ENCODE measurements around the gene RNF217.

Gene RNF217

DNA sequence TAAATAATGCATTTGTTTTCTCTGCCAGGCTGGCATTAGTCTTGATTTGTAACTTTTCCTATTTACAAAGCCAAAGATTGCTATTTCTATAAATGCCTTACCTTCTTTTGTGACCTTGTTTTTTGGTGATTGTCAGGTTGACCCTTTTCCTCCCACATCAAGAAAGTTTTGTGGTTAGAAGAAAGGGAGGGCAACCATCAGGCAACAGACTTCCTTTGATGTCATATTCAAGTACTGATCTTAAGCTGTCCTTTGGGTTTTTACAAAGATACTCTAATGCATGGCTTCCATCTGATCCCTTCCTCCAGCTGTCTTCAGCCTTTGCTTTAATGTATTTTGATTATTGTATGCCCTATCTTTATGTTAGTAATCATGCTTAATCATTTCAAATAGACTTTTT is 23.9 kb downstream of the RNF217 start:
- DNase-seq (ENCODE audit: low read depth) = no peak
- no peak overlapping the region for H3K4me3 ChIP-seq (ENCODE audit: low read depth, low read length)

DNA sequence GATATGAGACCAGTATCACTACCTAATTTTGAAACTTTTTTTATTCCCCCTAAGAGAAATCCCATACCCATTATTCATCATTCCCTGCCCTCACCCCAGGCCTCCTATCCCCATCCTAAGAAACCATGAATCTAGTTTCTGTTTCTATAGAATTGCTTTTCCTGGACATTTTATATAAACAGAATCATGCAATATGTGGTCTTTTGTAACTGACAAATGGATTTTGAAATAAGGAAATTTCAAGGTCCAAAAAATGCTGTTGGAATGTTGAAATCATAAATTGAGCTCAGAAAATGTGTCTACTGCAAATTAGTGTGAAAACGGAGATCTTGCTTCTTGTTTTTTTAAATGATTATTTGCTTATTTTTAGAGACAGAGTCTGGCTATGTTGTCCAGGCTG is 25.1 kb downstream of the RNF217 start:
- no peak overlapping the region for H3K4me3 ChIP-seq (ENCODE audit: low read depth, low read length)
- no peak for DNase-seq (ENCODE audit: low read depth)

DNA sequence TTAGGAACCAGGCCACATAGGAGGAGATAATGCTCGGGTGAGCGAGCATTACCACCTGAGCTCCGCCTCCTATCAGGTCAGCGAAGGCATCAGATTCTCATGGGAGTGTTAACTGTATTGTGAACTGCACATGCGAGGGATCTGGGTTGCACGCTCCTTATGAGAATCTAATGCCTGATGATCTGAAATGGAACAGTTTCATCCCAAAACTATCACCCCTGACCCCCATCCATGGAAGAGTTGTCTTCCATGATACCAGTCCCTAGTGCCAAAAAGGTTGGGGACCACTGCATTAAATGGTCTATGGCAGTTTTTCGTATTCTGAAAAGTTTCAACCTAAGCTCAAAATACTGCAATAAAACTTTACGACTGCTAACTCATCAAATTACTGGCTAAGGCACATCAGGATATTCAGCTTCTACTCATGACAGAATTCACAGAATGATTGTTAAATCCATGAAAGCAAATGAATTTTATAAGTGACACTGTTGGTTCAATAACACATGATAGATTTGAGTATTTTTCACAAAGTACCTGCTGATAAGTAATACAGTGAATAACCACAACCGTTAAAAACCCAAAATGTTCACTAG is 25.9 kb downstream of the RNF217 start:
- no peak for DNase-seq (ENCODE audit: low read depth)
- H3K4me3 ChIP-seq (ENCODE audit: low read depth, low read length) = no peak overlapping the region

GRCh38 chr6:124989136-124989983 is 27.1 kb downstream of the RNF217 start:
- no peak overlapping the region for H3K4me3 ChIP-seq (ENCODE audit: low read depth, low read length)
- DNase-seq (ENCODE audit: low read depth) = no peak

- DNase-seq (ENCODE audit: low read depth) = no peak
- no peak overlapping the region for H3K4me3 ChIP-seq (ENCODE audit: low read depth, low read length)
Observed at GRCh38 chr6:124990988-124991387, 28.8 kb downstream of the RNF217 start.

DNA sequence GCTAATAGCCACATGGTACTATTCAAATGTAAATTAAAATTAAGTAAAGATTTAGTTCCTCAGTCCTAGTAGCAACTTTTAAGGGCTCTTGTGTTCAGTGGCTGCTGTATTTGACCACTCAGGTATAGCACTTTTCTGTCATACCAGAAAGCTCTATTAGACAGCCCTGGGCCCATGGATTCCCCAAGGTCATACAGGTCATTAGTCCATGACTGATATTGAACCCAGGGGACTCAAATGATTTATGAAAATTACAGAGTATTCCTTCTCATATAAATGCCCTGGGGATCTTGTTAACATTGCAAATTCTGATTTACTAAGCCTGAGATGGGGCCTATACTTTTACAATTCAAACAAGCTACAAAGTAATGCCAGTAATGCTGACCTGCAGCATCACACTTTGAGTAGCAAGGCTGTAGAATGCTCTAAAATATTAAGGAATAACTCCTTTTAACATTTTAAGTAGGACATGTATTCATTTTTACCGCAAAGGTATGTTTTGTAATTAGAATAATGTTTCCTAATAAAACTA is 29.6 kb downstream of the RNF217 start:
- no peak for DNase-seq (ENCODE audit: low read depth)
- H3K4me3 ChIP-seq (ENCODE audit: low read depth, low read length) = no peak overlapping the region

- no peak for DNase-seq (ENCODE audit: low read depth)
- H3K4me3 ChIP-seq (ENCODE audit: low read depth, low read length) = no peak overlapping the region
Observed at GRCh38 chr6:124993327-124993726, 31.1 kb downstream of the RNF217 start.

- no peak overlapping the region for H3K4me3 ChIP-seq (ENCODE audit: low read depth, low read length)
- no peak for DNase-seq (ENCODE audit: low read depth)
Observed at GRCh38 chr6:124994648-124995047, 32.4 kb downstream of the RNF217 start.

DNA sequence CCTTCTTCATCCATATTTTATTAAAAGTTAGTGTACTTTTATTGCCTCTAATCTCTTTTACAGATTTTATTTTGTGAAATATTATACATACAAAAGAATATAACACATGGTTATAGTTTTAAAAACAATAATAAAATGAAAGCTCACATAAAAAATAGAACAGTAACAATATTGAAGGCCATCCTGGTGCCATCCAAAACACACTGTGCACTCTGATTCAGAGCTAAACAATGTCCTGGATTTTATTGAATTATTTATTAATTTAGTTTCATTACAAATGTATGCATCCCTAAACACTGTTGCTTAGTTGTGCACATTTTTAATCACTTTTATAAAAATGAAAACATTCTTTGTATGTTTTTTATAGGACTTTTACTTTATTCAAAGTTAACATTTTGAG is 32.9 kb downstream of the RNF217 start:
- no peak overlapping the region for H3K4me3 ChIP-seq (ENCODE audit: low read depth, low read length)
- no peak for DNase-seq (ENCODE audit: low read depth)

GRCh38 chr6:124995645-124996325 is 33.5 kb downstream of the RNF217 start:
- no peak overlapping the region for H3K4me3 ChIP-seq (ENCODE audit: low read depth, low read length)
- no peak for DNase-seq (ENCODE audit: low read depth)

DNA sequence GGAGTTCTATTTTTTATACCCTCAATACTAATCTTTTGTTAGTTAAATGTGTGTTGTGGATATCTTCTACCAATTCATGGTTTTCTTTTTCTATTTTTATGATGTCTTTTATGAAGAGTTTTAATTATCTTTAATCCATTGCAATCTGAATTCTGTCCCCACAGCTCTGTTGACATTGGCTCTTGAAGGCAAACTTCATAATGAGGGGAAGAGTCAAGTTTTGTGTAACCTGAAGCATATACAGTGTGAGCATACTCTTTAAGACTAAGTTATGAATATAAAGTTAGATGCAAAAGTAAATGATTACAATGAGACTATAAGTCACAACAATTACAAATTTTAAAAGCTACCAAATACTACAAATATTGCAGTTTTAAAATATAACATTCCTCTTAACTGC is 34.2 kb downstream of the RNF217 start:
- H3K4me3 ChIP-seq (ENCODE audit: low read depth, low read length) = no peak overlapping the region
- DNase-seq (ENCODE audit: low read depth) = no peak

DNA sequence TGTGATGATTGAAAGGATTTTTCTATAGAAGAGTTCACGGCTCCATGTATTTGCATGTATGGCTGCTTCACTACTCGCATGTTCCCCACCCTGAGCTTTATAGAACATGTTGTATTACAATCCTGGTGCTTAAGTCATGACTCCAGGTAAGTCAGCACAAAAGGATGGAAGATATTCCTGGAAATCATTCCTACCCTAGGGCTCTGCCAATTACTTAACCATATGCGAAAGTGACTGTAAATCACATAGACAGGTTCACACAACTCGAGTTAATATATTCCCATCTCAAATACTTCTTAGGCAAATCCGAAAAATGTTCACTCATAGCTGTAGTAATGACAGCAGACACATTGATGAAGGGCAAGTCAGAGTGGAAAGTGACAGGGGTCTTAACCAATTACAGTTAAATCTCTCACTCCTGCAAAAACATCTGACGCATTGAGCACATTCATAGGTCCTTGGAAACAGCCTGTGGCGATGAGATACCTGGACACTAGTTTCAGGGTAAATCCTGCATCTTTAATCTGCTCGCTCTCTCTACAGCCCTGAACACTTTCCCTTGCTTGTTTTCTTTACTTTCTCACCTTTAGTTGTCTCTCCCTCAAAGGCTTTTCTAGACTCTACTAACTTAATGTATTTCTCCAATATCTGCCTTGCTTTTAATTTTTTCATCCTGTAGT is 35.1 kb downstream of the RNF217 start:
- no peak for DNase-seq (ENCODE audit: low read depth)
- no peak overlapping the region for H3K4me3 ChIP-seq (ENCODE audit: low read depth, low read length)

DNA sequence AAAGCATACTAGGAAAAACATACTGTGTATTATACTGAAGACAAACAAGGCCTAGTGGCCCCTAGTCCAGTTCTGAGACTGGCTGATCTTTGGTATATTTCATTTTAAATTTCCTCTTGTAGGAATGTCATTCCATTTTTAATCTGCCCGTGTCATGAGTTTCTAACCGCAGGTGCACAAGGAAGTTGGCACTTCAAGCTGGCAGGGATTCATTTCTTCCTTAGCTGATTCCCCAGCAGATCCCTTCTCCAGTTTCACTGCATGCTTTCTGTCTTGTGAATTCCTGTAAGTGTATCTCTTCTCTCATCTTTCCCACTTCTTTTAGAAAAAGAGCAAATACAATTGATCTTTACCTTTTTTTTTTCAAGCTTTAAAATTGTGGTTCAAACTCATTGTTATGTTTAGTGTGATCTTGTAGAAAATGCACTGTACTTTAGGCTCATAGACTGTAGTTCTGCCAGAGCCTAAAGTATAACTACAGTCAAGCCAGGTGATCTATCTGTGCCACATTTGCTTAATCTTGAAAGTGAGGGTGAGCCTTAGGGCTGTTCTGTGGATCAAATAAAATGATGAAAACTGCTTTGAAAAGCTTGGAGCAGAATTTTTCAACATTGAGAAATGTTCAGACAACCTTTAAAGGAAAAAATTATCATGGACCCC is 37.0 kb downstream of the RNF217 start:
- DNase-seq (ENCODE audit: low read depth) = no peak

DNA sequence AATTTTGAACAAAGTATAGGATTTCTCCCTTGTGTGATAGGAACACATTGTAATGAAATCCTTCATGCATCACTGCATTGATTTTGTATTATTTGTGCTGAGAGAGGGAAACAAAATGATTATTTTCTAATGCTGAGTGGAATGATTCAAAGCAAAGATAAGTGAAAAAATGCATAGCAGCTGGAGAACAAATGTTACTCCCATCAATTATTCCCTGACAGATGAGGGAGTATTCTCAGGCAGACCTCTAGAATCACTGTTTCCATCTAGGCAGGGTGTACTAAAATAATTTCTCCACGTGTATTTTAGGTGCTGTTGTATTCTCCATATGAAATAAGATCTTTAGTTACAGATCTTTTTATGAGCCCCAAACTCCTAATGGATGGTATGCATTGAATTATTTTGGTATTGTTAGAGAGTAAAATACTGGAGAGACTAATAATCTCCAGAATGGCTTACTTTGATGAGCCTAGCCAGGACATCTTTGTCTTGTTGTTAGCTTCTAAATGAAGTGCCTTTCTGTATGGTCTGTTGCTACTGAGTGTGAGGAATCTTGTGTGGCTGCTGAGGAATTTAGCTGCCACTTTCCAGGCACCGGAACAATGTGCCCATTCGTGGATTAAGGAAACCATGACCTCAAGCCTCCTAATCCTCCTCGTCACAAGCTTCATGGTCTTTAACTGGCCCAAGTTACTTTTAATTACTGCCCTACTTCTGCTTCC is 39.6 kb downstream of the RNF217 start:
- DNase-seq (ENCODE audit: low read depth) = no peak
- H3K4me3 ChIP-seq (ENCODE audit: low read depth, low read length) = peak overlapping the region; percentile 15

More for the DNA sequence above, 37.0 kb downstream of the RNF217 start:
- no peak overlapping the region for H3K4me3 ChIP-seq (ENCODE audit: low read depth, low read length)

GRCh38 chr6:125002406-125002741 is 40.1 kb downstream of the RNF217 start:
- H3K4me3 ChIP-seq (ENCODE audit: low read depth, low read length) = peak overlapping the region; percentile 15
- no peak for DNase-seq (ENCODE audit: low read depth)

GRCh38 chr6:125003070-125003469 is 40.8 kb downstream of the RNF217 start:
- H3K4me3 ChIP-seq (ENCODE audit: low read depth, low read length) = no peak overlapping the region
- no peak for DNase-seq (ENCODE audit: low read depth)

DNA sequence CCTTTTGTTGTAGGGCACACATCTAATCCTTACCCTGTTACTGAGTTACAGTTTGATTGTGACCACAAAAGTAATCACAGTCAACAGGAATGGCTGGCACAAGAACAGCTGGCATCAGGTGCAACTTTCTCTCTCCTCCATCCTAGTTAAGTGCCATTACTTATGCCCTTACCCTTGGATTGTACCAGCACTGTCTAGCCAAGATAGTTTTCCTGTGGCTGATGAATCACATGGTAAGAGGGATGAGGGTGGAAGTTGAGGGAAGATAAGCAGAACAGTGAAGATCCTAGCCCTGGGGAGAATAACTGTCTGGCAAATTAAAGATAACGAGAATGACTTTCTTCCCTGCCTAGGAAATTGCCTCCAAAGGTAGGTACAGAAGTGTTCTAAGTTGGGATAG is 42.0 kb downstream of the RNF217 start:
- DNase-seq (ENCODE audit: low read depth) = no peak
- no peak overlapping the region for H3K4me3 ChIP-seq (ENCODE audit: low read depth, low read length)

- no peak for DNase-seq (ENCODE audit: low read depth)
Observed at GRCh38 chr6:125004797-125005595, 42.8 kb downstream of the RNF217 start.

More at GRCh38 chr6:125004797-125005595, 42.8 kb downstream of the RNF217 start:
- H3K4me3 ChIP-seq (ENCODE audit: low read depth, low read length) = no peak overlapping the region

All from skeletal muscle cell (primary cell).